ENCODE results near the gene MTHFD1L.

DNA sequence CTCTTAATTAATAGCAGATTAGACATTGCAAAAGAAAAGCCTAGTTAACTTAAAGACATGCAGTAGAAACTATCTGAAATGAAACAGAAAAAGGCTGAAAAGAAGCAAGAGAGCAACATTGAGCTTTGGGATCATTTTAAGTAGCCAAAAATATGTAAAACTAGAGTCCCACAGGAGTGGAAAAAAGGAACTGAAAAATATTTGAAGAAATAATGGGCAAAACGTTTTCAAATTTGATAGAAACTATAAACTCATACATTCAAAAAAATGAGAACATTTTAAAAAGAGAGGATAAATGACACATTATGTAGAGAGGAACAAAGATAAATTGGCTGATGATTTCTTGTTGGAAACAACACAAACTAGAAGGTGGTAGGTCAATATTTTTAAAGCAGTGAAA, 208.2 kb downstream of the MTHFD1L start:
- TF ChIP-seq, protein P1, sequence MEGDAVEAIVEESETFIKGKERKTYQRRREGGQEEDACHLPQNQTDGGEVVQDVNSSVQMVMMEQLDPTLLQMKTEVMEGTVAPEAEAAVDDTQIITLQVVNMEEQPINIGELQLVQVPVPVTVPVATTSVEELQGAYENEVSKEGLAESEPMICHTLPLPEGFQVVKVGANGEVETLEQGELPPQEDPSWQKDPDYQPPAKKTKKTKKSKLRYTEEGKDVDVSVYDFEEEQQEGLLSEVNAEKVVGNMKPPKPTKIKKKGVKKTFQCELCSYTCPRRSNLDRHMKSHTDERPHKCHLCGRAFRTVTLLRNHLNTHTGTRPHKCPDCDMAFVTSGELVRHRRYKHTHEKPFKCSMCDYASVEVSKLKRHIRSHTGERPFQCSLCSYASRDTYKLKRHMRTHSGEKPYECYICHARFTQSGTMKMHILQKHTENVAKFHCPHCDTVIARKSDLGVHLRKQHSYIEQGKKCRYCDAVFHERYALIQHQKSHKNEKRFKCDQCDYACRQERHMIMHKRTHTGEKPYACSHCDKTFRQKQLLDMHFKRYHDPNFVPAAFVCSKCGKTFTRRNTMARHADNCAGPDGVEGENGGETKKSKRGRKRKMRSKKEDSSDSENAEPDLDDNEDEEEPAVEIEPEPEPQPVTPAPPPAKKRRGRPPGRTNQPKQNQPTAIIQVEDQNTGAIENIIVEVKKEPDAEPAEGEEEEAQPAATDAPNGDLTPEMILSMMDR (IDR thresholded peaks at IDR 0.05) = no peak
- no peak for TF ChIP-seq EZH2 (IDR thresholded peaks at IDR 0.05)
